HCT116 (cell line): ENCODE results near the gene OR52H1.

Source experiments
- CEBPB ChIP-seq: IDR thresholded peaks from 2 replicates; pipeline ENCODE4 v1.6.1; 2012; ENCODE audit warnings: low read depth
- CTCF ChIP-seq, 3 experiments: fragments of 200-600 bp in 1 of 3; sonication (generic) in 1 of 3; IDR thresholded peaks in 2 of 3; conservative IDR thresholded peaks in 1 of 3; 2 replicates each; pipeline ENCODE4 v1.5.1; 2012 to 2017; ENCODE audit warnings: low read depth in 2 of 3, low read length in 2 of 3, antibody characterized with exemption in 1 of 3, borderline replicate concordance in 1 of 3, control low read depth in 1 of 3, mild to moderate bottlenecking in 1 of 3, mixed read lengths in 1 of 3, mixed run types in 1 of 3, moderate library complexity in 1 of 3; ENCODE audit not compliant: insufficient read depth in 1 of 3
- ELF1 ChIP-seq: IDR thresholded peaks from 2 replicates; pipeline ENCODE4 v1.6.1; 2012; ENCODE audit warnings: low read depth, borderline replicate concordance
- MAX ChIP-seq: IDR thresholded peaks from 2 replicates; pipeline ENCODE4 v1.6.1; 2012
- RAD21 ChIP-seq: IDR thresholded peaks from 2 replicates; pipeline ENCODE4 v1.6.1; 2012; ENCODE audit warnings: low read depth, mild to moderate bottlenecking
- REST ChIP-seq: IDR thresholded peaks from 2 replicates; pipeline ENCODE4 v1.6.1; 2012; ENCODE audit warnings: low read depth
- SIN3A ChIP-seq: IDR thresholded peaks from 2 replicates; pipeline ENCODE4 v1.6.1; 2012; ENCODE audit warnings: low read depth
- YY1 ChIP-seq: IDR thresholded peaks from 2 replicates; pipeline ENCODE4 v1.6.1; 2011; ENCODE audit warnings: low read length, low read depth, moderate library complexity, mild to moderate bottlenecking; ENCODE audit not compliant: insufficient replicate concordance; ENCODE audit errors: extremely low read depth
- ZBTB33 ChIP-seq: IDR thresholded peaks from 2 replicates; pipeline ENCODE4 v1.6.1; 2011; ENCODE audit warnings: mild to moderate bottlenecking, low read length, moderate library complexity; ENCODE audit not compliant: insufficient replicate concordance; ENCODE audit errors: extremely low read depth
- ZFX ChIP-seq: fragments of 450-650 bp; IDR thresholded peaks from 2 replicates; pipeline ENCODE4 v1.6.1; 2017

- TF ChIP-seq ZFX, result no peak
- no peak for TF ChIP-seq RAD21
- no peak for TF ChIP-seq CTCF (IDR thresholded peaks at IDR 0.05 in 2 of 3, conservative IDR thresholded peaks at IDR 0.05 in 1 of 3; ENCODE audit: borderline replicate concordance in 1 of 3, insufficient read depth in 1 of 3, low read depth in 2 of 3, low read length in 2 of 3)
- no peak for TF ChIP-seq REST
- no peak for TF ChIP-seq ZBTB33
- TF ChIP-seq ELF1, result no peak
- TF ChIP-seq CEBPB, result no peak
- TF ChIP-seq MAX, result no peak
- no peak for TF ChIP-seq YY1
- no peak for TF ChIP-seq SIN3A
Measured at GRCh38 chr11:5509803-5510202, 38.5 kb downstream of the OR52H1 start, which contains the start of gene UBQLN3.
